GM19455 (cell line): ENCODE results near the gene EFCAB5.
"Not testable (repeated sequence)": the region's sequence is repeated elsewhere in the genome, so short reads cannot be mapped to it uniquely, and the experiment has no call there.

Source experiments
- ATAC-seq: cut with Tn5 transposase; IDR thresholded peaks from one replicate; pipeline ENCODE4 v1.9.1; 2021; ENCODE audit not compliant: unreplicated experiment

The EFCAB5 gene

DNA sequence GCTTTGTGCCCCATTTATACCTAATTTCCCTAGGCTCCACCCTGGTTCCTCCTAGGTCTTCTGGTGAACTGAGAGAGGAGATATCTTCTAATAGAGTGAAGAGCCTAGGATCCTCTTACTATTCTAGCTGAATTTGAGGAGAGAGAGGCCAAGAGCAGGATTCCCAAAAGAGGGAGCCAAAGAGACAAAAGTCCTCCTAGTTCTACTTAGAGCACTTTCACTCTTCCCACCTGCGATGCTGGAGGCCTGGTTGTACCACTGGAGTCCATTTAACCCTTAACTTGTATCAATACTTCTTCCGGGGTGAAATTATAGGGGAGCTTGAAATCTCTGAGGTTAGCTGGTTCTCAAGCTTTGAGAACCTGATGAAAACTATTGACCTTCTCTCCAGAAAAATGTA, 8.1 kb upstream of the EFCAB5 start:
- ATAC-seq = no peak

DNA sequence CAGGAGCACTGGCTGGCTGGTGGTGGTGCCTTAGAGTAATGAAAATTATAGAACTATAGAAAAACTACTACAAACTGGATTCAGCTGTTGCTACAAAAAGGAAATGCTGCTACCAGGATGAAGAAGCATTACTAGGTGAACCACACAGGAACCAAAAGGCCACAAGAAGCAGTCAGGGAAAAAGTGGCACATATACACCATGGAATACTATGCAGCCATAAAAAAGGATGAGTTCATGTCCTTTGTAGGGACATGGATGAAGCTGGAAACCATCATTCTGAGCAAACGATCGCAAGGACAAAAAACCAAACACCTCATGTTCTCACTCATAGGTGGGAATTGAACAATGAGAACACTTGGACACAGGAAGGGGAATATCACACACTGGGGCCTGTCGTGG, 5.5 kb upstream of the EFCAB5 start:
- not testable (repeated sequence) for ATAC-seq

DNA sequence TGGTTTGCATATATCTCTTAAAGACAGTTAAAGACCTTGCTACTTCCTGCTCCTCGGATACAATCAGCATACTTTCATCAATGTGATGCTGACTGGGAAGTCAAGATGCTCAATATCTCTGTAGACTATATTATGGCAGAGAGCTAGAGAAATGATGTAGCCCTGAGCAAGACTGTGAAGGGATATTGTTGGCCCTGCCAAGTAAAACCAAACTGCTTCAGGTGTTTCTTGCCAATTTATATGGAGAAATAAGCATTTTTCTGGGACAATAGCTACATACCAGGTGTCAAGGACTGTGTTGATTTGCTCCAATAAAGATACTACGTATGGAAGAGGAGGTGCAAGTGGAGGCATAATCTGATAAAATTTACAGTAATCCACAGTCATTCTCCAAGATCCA, 4.7 kb upstream of the EFCAB5 start:
- no peak for ATAC-seq

DNA sequence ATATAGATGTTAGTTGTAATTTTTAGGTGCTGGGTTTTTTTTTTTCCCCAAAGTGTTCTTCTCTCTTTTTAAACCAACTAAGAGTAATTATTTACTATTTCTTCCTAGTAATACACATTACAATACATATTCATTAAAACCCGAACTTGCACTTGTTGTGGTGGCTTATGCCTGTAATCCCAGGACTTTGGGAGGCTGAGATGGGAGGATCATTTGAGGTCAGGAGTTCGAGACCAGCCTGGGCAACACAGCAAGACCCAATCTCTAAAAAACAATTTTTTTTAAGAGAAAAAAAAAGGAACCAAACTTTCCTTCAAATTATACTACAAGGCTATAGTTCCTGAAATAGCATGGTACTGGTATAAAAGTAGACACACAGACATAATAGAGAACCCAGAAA, 3.8 kb downstream of the EFCAB5 start:
- no peak for ATAC-seq

DNA sequence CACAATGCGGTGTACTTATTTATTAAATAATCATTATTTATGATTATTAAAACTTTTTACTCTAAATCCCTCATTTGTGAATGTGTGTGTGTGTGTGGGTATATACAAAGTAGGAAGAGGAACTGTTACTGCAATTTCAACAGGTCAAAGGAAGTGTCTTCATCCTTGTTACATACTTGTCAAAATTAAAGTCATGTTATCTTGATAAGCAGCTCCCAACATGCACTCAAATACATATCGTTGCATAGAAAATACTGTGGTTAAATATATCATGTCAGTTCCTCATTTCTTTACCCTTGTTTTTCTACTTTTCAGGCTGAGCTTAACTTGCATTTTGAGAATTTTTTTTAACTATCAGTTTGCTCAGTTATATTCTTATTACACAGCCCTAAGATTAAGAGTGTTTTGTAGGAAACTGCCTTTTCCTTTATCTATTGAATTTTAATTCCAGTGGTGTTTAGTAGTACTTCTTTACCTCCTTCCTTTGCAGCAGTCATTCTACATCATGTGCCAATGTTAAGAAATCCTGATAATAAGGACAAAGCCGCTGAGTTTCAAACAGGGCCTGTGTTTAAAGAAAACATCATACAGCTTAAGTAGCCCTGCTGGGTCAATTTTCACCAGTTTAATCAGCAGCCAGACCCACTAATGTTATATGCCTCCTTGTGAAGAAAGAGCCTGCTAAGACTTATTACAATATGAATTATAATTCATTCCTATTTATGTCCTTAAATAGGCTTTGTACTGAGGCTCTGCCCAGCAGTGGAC, 7.2 kb downstream of the EFCAB5 start:
- ATAC-seq = no peak

DNA sequence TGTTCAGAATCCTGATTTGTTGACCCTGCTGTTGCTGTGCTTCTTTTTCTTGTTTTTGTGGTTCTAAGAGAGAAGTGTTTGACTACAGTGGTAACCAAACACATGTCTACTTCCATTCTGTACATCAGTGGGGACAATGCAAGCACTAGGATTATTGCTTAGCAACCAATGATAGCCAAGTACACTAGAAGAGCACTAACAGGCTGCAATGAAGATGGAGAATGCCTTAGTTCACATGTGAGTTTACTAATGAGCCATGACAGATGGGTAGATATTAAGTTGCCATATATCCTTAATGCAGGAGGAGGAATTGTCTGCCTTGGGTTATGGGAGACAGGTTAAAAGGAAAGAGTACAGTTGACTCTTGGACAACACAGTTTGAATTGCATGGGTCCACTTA, 8.3 kb downstream of the EFCAB5 start:
- no peak for ATAC-seq

DNA sequence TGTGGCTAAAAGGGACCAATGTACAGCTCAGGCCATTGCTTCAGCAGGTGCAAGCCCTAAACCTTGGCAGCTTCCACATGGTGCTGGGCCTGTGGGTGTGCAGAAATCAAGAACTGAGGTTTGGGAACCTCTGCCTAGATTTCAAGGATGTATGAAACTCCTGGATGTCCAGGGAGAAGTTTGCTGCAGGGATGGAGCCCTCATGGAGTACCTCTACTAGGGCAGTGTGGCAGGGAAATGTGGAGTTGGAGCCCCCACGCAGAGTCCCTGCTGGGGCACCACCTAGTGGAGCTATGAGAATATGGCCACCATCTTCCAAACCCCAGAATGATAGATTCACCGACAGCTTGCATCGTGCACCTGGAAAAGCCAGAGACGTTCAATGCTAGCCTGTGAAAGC, 13.0 kb downstream of the EFCAB5 start:
- ATAC-seq = no peak

DNA sequence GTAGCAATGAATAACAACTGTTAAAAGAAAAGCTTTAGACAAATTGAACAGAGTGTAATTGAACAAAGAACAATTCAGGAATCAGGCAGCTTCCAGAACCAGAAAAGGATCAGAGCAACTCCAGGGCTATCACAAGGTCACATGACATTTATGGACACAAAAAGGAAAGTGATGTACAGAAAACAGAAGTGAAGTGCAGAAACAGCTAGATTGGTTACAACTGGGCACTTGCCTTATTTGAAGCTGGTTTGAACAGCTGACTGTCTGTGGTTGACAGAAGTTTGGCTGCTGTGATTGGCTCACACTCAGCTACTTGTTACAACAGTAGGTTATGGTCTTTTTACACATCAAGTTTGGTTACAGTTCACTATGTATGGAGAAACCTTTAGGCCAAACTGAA, 14.8 kb downstream of the EFCAB5 start:
- no peak for ATAC-seq

DNA sequence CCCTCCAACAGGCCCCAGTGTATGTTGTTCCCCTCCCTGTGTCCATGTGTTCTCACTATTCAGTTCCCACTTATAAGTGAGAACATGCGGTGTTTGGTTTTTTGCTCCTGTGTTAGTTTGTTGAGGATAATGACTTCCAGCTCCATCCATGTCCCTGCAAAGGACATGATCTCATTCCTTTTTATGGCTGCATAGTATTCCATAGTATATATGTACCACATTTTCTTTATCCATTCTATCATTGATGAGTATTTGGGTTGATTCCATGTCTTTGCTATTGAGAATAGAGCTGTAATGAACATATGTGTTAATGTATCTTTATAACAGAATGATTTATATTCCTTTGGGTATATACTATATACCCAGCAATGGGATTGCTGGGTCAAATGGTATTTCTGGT, 16.1 kb downstream of the EFCAB5 start:
- not testable (repeated sequence) for ATAC-seq

DNA sequence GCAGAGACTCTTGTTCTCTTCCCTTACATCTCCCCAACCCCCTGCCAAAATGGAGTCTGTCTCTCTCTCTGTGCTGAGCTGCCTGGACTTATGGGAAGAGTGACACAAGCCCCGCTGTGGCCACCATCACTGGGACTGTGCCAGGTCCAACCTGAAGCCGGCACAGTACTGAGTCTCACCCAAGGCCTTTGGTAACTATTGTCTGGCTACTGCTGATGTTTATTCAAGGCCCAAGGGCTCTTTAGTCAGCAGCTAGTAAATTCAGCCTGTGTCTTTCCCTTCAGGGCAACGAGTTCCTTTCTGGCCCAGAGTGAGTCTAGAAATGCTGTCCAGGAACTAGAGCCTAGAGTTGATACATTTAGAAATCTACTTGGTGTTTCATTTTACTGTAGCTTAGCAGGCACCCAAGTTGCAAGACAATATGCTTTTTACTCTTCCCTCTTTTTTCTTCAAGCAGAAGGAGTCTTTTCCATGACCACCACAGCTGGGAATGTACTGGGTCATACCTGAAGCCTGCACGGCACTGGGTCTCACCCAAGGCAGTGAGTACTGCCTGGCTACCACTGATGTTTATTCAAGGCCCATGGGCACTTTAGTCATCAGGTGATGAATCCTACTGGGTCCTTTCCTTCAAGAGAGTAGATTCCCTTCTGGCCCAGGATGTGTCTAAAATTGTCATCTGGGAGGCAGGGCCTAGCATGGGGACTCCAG, 17.7 kb downstream of the EFCAB5 start:
- no peak for ATAC-seq

DNA sequence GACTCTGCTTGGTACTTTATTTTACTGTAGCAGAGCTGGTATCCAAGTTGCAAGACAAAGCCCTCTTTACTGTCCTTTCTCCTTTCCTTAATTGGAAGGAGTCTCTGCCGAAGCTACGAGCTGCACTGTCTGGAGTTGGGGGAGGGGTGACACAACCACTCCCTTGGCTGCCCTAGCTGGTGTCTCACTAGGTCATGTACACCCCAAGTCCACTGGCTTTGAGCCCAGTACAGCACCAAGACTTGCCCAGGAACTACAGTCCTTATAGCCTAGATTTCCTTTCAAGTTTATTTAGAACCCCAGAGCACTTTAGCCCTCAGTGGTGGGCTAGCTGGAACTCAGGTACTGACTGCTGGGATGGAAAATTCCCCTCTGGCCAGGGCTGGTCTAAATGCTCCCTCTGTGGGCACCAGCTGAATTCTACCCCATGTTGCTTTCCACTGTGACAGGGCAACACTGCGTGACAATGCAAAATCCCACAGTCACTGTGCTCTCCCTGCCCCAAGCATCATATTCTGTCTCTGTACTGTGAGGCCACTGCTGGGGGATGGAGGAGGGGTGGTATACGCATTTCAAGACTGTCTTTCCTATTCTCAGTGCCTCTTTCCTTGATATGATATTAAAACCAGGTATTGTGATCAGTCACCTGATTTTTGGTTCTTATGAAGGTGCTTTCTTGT, 18.4 kb downstream of the EFCAB5 start:
- no peak for ATAC-seq

DNA sequence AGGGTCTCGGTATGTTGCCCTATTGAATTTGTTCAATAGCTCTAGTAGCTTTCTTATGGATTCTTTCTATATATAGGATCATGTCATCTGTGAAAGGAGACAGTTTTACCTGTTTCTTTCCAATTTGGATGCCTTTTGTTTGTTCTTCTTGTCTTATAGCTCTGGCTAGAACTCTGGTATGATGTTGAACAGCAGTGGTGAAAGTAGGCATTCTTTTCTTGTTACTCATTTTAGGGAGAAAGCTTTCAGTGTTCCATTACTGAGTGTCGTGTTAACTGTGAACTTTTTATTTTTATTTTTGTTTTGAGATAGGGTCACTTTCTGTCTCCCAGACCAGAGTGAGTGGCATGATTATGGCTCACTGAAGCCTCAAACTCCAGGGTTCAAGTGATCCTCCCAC, 21.2 kb downstream of the EFCAB5 start:
- no peak for ATAC-seq

DNA sequence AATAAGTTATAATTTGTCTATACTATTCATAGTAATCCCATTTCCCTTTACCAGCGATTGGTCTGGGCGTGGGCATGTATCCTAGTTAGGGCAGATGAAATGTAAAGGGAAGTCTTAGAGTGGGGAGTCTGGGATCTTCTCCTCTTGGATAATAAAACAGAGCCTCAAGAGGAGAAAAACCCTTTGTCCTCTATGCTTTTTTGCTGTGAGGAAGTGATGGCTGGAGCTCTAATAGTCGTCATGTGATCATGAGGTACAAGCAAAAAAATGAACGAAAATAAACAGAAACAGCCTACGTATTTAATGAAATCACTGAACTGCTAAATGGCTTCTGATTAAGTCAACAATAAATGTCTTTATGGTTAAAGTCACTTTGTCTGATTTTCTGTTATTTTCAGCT, 26.8 kb downstream of the EFCAB5 start:
- ATAC-seq = no peak

DNA sequence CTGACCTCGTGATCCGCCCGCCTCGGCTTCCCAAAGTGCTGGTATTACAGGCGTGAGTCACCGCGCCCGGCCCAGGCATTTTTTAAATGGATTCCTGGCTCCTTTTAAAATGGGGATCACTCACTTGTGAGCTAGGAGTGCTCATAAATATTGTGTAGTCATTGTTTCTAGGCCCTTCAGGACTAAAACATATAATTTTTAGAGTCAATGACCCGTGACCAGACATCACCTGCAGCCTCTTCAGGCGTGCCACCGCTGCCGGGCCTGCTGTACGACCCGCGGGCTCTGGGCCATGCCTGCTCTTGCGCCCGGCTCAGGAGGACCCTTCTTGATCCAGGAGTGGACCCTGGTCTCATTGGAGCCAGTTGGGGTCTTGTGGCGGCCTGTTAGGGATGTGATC, 30.8 kb downstream of the EFCAB5 start:
- no peak for ATAC-seq

DNA sequence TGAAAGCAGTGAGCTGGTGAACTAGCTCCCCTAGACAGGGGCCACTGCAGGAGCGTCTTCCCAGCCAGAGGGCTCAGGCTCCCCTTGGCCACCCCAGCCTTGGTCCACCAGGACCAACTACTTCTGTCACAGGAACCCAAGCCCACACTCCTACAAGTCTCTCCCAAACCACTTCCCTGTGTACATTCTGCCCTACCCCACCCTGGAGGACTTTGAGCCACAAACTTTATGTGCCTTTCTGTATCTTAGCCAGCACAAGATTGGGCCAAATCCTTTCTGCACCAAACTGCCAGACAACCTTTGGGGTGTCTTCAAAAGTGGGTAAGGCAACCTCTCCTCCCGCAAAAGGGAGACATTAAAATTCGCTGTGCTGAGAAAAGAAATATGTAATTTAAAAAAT, 31.6 kb downstream of the EFCAB5 start:
- no peak for ATAC-seq

DNA sequence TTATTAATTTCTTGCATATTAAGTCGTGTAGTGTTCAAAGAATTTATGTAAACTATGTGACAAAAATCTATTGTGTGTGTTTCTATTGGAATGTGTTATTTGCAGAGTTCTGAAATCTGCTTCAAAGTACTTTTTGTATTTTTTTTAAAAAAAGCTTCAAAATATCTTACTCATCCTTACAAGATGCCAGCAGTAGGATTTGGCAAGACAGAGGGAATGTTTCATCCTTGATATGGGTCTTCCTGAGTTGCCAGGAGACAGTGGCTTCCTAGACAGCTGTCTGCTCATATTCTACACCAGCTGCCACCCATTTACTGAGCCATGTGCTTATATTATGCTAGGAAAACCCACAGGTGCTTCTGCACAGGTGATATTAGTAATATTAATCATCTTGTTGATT, 36.4 kb downstream of the EFCAB5 start:
- ATAC-seq = no peak

DNA sequence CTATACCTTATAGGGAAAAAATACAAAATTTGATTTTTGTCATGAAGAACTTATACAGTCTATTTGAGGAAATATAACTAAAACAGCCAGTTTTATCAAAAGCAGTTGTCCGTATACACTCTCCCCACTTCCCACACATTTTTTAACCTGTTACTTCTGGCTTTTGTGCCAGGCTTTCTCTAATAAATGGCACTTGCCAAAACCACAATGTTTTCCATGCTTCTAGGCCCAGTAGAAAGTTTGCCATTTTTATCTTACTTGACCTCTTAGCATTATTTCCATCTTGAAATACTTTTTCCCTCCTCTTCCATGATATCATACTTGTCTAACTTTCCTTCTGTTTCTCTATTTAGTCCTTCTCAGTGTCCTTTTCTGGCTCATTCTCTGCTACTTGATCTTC, 38.8 kb downstream of the EFCAB5 start:
- no peak for ATAC-seq

DNA sequence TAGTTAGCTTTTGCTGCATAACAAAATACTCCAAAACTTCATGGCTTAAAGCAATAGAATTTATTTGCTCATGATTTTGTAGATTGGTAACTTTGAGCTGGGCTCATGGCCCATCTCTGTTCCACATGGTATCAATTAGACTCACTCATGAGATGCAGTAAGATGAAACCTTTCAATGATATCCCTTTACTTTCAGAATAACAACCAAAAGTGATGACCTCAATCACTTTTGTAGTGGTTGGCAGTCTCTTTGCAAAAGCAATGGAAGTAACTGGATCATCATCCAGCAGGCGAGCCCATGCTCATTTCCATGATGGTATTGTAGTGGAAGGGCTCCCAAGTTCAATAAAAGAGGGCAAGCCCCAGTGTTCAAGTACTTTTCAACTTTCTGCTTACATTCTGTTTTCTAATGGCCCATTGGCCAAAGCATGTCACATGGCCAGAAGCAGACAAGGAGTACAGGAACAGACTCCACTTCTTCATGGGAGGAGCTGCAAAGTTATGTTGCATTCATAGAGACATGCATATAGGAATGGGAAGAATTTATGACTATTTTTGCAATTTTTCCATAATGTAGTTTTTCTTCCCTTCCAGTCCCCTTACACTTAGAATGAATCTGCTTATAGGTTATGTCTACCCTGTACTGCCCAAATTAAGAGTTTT, 41.7 kb downstream of the EFCAB5 start:
- ATAC-seq = no peak

DNA sequence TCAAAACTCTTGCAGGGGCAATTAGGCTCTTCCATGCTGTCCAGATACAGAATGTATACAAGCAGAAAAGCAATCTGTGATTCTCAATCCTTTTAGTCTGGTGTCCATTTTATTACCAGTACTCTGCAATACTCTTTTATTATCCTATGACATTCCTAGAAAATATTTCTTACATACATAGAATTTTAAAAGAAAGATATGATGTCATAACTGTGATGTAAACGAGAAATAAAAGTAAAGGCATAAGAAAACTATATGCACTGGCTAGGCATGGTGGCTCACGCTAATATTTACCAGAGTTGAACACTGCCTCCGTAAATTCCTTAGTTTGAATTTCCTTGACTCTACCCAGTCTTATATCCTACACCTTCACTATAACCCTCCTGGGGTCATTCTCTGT, 55.0 kb downstream of the EFCAB5 start:
- no peak for ATAC-seq

DNA sequence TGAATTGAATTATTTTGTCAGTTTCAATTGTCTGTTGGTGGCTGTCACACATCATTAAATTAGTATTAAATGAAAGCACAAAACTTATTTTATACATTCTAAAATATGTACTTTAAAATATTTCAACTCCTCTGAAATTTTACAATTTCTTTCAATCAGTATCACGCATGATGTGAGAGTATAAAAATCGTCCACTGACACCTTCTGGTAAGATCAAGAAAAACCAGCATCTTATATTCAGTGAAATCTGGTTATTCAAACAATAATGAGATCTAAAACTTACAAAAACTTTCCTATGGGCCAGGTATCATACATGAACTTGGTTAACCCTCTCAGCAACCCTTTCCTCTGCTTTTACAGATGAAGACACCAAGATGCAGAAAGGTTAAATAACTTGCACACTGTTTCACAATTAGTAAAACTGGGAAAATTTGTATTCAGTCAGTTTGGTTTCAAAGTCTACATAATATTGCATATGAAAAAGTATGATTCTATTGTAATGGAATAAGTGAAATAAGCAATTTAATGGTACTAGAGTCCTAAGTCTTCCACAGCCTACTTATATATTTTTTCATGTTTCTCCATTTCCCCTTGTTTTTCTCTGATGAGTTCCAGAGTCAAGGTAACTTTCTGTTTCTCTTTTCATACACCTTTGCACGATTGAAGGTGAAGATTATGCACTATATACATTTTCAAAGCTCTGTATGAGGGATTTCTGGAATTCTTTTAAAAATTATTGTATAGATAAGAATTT, 58.7 kb downstream of the EFCAB5 start:
- ATAC-seq = no peak

DNA sequence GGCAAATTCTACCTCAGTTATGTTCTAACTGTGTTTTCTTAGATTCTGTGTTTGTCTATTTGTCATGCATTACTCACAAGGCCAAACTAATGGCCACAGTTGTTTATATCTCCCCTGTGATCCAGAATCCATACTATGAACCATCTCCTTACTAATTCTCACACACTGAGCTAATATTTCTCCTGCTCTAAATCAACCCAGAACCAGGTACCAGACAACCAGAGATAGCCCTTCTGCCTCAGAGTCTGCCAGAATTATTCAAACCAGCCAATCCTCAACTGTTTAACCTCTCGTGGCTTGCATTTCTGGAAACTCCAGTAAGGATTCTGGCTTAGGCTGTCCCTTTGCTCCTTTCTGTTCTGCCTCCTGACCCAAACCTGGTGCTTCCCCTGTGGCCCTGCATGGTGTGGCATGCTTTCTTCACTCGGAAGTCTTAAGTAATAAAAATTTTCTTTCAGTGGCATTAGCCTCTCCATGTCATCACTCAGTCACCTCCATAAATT, 59.4 kb downstream of the EFCAB5 start:
- ATAC-seq = no peak
